Activated naive CD4-positive, alpha-beta T cell treated with anti-CD3 and anti-CD28 coated beads for 36 hours (primary cell): ENCODE measurements around the gene FREM2. TPM values are rescaled to one million over a fixed set of nuclear protein-coding genes. Genes with fewer than 3 reads are reported as not detected.

ENCODE experiments used
- CTCF ChIA-PET: fragments of 350-600 bp; sonication (Branson Sonifier 250); formaldehyde crosslinking; loops from one replicate; lab custom pipeline; 2021; ENCODE audit warnings: antibody characterized with exemption; lab: Charles Lee
- DNase-seq: peaks from one replicate; pipeline ENCODE4 v3.0.0-alpha.2; 2020
- H3K27ac Mint-ChIP-seq: one replicate; pipeline ENCODE4 v1.8.0; 2021; ENCODE audit warnings: mild to moderate bottlenecking, mixed read lengths
- H3K27me3 Mint-ChIP-seq: one replicate; pipeline ENCODE4 v1.8.0; 2021; ENCODE audit warnings: low read depth, mixed read lengths
- H3K36me3 Mint-ChIP-seq: one replicate; pipeline ENCODE4 v1.8.0; 2021; ENCODE audit warnings: low read depth, mixed read lengths
- H3K4me1 Mint-ChIP-seq: one replicate; pipeline ENCODE4 v1.8.0; 2021; ENCODE audit warnings: low read depth, mixed read lengths
- H3K4me3 Mint-ChIP-seq: one replicate; pipeline ENCODE4 v1.8.0; 2021; ENCODE audit warnings: mild to moderate bottlenecking, moderate library complexity, mixed read lengths
- H3K9me3 Mint-ChIP-seq: one replicate; pipeline ENCODE4 v1.8.0; 2021; ENCODE audit warnings: mixed read lengths
- intact Hi-C: fragments of 100-400 bp; cut with micrococcal nuclease; formaldehyde crosslinking; loops from one replicate; pipeline ENCODE4 v1.15.1; 2023
- total RNA-seq, 2 experiments: library from RNA; stranded (reverse); gene quantifications; one replicate each; pipeline ENCODE4 v1.2.3, GENCODE V29; 2021

FREM2 gene
- total RNA-seq, 2 experiments from 2014 or later, result not detected

- CTCF ChIA-PET, result no interaction called here
- no peak overlapping the region for H3K4me3 Mint-ChIP-seq
- H3K36me3 Mint-ChIP-seq, result no peaks in the 10 kb centered on the region
- peaks cover 6% of the 10 kb centered on the region for H3K27me3 Mint-ChIP-seq
- no peaks in the 10 kb centered on the region for H3K4me1 Mint-ChIP-seq
- no peak overlapping the region for H3K27ac Mint-ChIP-seq
- intact Hi-C loops, result no loop called here
- DNase-seq, result no peak
- no peaks in the 10 kb centered on the region for H3K9me3 Mint-ChIP-seq
Measured at GRCh38 chr13:38898481-38898880, 211.6 kb downstream of the FREM2 start.

DNA sequence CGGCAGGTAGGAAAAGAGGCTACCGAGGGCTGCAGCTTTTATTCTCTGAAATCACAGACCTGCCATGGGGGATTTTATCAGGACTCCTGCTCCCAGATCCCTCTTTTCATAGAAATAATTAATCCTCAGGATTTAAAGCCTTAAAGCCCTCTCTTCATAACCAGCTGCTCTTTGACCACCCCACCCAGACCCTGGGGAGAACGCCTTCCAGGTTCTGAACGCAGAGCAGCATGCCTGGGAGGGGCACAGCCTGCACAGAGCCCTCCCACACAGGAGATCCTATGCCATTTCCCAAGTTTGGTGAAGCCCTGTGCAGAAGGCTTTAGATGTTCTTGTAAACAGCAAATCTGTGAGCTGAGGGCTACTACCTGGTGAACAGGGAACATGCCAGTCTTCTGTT lies 212.7 kb downstream of the FREM2 start:
- H3K27ac Mint-ChIP-seq, result no peak overlapping the region
- no peak for DNase-seq
- H3K27me3 Mint-ChIP-seq, result peaks cover 6% of the 10 kb centered on the region
- H3K9me3 Mint-ChIP-seq, result no peaks in the 10 kb centered on the region
- intact Hi-C loops, result no loop called here
- no peaks in the 10 kb centered on the region for H3K36me3 Mint-ChIP-seq
- CTCF ChIA-PET, result no interaction called here
- H3K4me3 Mint-ChIP-seq, result no peak overlapping the region
- H3K4me1 Mint-ChIP-seq, result no peaks in the 10 kb centered on the region

DNA sequence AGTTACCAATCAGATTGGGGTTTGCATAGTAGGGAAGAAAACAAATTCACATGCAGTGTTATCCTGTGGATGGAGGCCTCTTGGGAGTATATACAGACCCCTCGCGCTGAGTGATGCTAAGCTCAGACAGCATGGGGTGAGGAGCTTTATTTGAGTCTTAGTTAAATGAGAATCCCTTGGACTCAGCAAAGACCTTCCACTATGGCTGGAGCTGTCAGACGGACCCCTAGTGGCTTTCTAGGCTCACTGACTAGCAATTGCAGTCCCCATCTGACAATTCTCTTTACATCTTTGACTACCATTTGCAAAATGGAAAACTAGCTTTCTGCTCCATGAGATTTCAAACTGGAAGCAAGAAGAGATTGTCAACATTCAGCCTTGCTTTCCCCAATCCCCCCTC lies 213.3 kb downstream of the FREM2 start:
- DNase-seq, result no peak
- Mint-ChIP-seq H3K27me3 (peaks cover 6% of the 10 kb centered on the region), H3K27ac (no peak overlapping the region), H3K4me1 (no peaks in the 10 kb centered on the region), H3K36me3 (no peaks in the 10 kb centered on the region), H3K9me3 (no peaks in the 10 kb centered on the region), H3K4me3 (no peak overlapping the region)
- CTCF ChIA-PET, result no interaction called here
- intact Hi-C loops, result no loop called here

GRCh38 chr13:38902551-38902950 lies 215.7 kb downstream of the FREM2 start:
- intact Hi-C loops, result no loop called here
- H3K4me1 Mint-ChIP-seq, result no peaks in the 10 kb centered on the region
- no peaks in the 10 kb centered on the region for H3K9me3 Mint-ChIP-seq
- no peaks in the 10 kb centered on the region for H3K36me3 Mint-ChIP-seq
- peaks cover 2% of the 10 kb centered on the region for H3K27me3 Mint-ChIP-seq
- no peak overlapping the region for H3K4me3 Mint-ChIP-seq
- CTCF ChIA-PET, result no interaction called here
- DNase-seq, result no peak
- no peak overlapping the region for H3K27ac Mint-ChIP-seq

DNA sequence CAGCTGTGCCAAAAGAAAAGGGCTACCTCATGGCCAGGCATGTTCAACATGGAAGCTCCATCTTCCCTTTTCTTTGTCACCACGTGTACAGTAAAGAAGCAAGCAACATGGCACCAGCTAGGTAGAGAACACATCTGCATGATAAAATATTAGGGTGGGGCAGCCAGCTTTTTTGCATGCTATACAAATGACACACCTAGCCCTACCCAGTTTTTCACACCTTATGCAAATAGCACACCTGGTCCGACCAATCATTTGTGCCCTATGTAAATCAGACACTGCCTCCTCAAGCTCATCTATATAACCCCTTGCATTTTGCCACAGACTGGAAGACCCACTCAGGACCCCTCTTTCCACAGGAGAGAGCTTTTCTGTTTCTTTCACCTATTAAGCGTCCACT lies 218.2 kb downstream of the FREM2 start:
- Mint-ChIP-seq H3K9me3 (no peaks in the 10 kb centered on the region), H3K27me3 (peaks cover 7% of the 10 kb centered on the region), H3K27ac (no peak overlapping the region), H3K4me3 (no peak overlapping the region), H3K4me1 (no peaks in the 10 kb centered on the region), H3K36me3 (no peaks in the 10 kb centered on the region)
- intact Hi-C loops, result no loop called here
- DNase-seq, result no peak
- CTCF ChIA-PET, result interaction anchor here (0.9 kb wide), 1 partner anchor 12 kb away, joined by 3 read pairs; no protein-coding TSS in a partner anchor

DNA sequence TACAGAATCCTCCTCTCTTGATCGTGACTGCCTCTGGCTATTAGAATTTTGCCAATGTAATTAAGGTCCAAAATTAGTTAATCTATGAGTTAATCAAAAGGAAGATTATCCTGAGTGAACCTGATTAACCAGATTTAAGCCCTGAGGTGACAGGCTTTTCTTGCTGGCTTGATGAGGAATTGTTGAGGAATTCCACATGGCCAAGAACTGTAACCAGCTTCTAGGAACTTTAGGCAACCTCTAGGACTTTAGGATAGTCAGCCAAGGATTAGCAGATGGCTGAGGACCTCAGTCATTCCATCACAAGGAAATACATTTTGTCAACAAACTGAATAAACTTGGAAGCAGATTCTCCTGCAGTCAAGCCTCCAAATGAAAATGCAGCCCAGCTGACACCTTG lies 219.0 kb downstream of the FREM2 start:
- CTCF ChIA-PET, result interaction anchor here (0.9 kb wide), 1 partner anchor 11 kb away, joined by 3 read pairs; no protein-coding TSS in a partner anchor
- intact Hi-C loops, result no loop called here
- peaks cover 7% of the 10 kb centered on the region for H3K27me3 Mint-ChIP-seq
- DNase-seq, result no peak
- no peaks in the 10 kb centered on the region for H3K36me3 Mint-ChIP-seq
- H3K4me3 Mint-ChIP-seq, result no peak overlapping the region
- H3K4me1 Mint-ChIP-seq, result no peaks in the 10 kb centered on the region
- H3K27ac Mint-ChIP-seq, result no peak overlapping the region
- H3K9me3 Mint-ChIP-seq, result no peaks in the 10 kb centered on the region

GRCh38 chr13:38908574-38908973 lies 221.7 kb downstream of the FREM2 start:
- Mint-ChIP-seq H3K4me1 (no peaks in the 10 kb centered on the region), H3K4me3 (no peak overlapping the region), H3K27ac (no peak overlapping the region), H3K27me3 (peaks cover 5% of the 10 kb centered on the region), H3K9me3 (no peaks in the 10 kb centered on the region), H3K36me3 (no peaks in the 10 kb centered on the region)
- intact Hi-C loops, result no loop called here
- no peak for DNase-seq
- CTCF ChIA-PET, result no interaction called here

GRCh38 chr13:38914070-38914469 lies 227.2 kb downstream of the FREM2 start:
- intact Hi-C loops, result loop anchor here (10.0 kb wide), 1 partner anchor 1839 kb away; no protein-coding TSS in a partner anchor
- H3K36me3 Mint-ChIP-seq, result no peaks in the 10 kb centered on the region

DNA sequence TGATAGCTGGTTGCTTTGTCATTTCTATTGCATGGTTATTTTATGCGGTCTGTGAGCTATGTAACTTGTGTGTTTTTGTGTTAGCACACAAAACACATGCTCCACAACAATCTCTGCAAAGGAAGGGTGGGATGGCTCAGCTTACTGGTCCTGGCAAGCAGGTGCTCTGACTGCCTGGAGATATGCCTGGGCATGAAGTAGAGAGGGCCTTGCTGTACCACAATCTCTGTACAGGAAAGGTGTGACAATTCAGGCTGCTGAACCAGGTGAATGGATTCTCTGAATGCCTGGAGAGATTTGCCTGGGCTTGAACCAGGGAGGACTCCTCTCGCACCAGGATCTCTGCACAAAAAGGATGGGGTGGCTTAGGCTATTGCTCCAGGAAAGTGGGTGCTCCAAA lies 234.2 kb downstream of the FREM2 start:
- Mint-ChIP-seq H3K27ac (no peak overlapping the region), H3K36me3 (no peaks in the 10 kb centered on the region), H3K4me1 (no peaks in the 10 kb centered on the region), H3K27me3 (peaks cover 36% of the 10 kb centered on the region), H3K9me3 (no peaks in the 10 kb centered on the region), H3K4me3 (no peak overlapping the region)
- no peak for DNase-seq
- intact Hi-C loops, result loop anchor here (5.0 kb wide), 1 partner anchor 96 kb away; no protein-coding TSS in a partner anchor
- CTCF ChIA-PET, result no interaction called here

More at GRCh38 chr13:38914070-38914469, 227.2 kb downstream of the FREM2 start:
- CTCF ChIA-PET, result interaction anchor here (0.6 to 1.5 kb wide), 3 partner anchors 14 to 420 kb away, joined by 3 to 4 read pairs (median 3); no protein-coding TSS in a partner anchor
- H3K27me3 Mint-ChIP-seq, result peaks cover 11% of the 10 kb centered on the region
- H3K27ac Mint-ChIP-seq, result no peak overlapping the region
- H3K4me3 Mint-ChIP-seq, result no peak overlapping the region
- H3K4me1 Mint-ChIP-seq, result no peaks in the 10 kb centered on the region
- no peaks in the 10 kb centered on the region for H3K9me3 Mint-ChIP-seq
- no peak for DNase-seq

- Mint-ChIP-seq H3K27me3 (peaks cover 36% of the 10 kb centered on the region), H3K4me3 (no peak overlapping the region), H3K27ac (no peak overlapping the region), H3K4me1 (no peaks in the 10 kb centered on the region), H3K9me3 (no peaks in the 10 kb centered on the region), H3K36me3 (no peaks in the 10 kb centered on the region)
- no peak for DNase-seq
- intact Hi-C loops, result loop anchor here (5.0 kb wide), 1 partner anchor 95 kb away; no protein-coding TSS in a partner anchor
- CTCF ChIA-PET, result no interaction called here
Measured at GRCh38 chr13:38922170-38922569, 235.3 kb downstream of the FREM2 start.

DNA sequence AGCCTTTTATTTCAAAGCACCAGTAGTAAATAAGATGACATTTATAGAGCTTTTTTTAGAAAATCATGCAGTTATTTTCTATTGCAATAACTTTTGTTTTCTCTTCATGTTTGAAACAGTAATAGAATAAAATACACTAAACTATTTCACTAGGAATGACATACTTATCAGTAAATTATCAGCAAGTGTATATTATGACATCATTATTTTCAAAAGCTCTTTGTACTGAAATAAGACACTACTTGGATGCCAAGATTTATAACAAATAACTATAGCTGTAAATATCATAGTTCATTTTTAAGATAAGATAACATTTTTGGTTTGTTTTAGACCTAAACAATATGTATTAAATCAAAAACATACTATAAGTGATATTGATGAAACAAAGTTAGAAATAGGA lies 246.9 kb downstream of the FREM2 start:
- Mint-ChIP-seq H3K36me3 (no peaks in the 10 kb centered on the region), H3K4me3 (no peak overlapping the region), H3K27ac (no peak overlapping the region), H3K27me3 (no peaks in the 10 kb centered on the region), H3K9me3 (no peaks in the 10 kb centered on the region), H3K4me1 (no peaks in the 10 kb centered on the region)
- no peak for DNase-seq
- CTCF ChIA-PET, result no interaction called here
- intact Hi-C loops, result no loop called here
